Breast epithelium (tissue), 4 donors: ENCODE data around the gene MTUS2. TPM values are rescaled to one million over a fixed set of nuclear protein-coding genes. Genes with fewer than 3 reads are reported as not detected.

Experiments used
- DNase-seq, 2 donors: peaks; one replicate each; pipeline ENCODE4 v3.0.0-alpha.2; 2019; ENCODE audit warnings: low spot score in 2 of 2
- H3K27ac ChIP-seq, 2 donors: fragments of 200-600 bp; sonication (generic) in 1 of 2; one replicate each; pipeline ENCODE4 v1.5.1; 2016 to 2019; ENCODE audit warnings: mild to moderate bottlenecking in 1 of 2
- H3K27me3 ChIP-seq, 2 donors: fragments of 200-600 bp; sonication (generic) in 1 of 2; one replicate each; pipeline versions ENCODE4 v1.5.1 to v1.6.0; 2017 to 2019; ENCODE audit warnings: control low read depth in 1 of 2, mild to moderate bottlenecking in 1 of 2
- H3K36me3 ChIP-seq: fragments of 200-600 bp; one replicate; pipeline ENCODE4 v1.5.1; 2019
- H3K4me1 ChIP-seq, 2 donors: fragments of 200-600 bp; sonication (generic); one replicate each; pipeline ENCODE4 v1.5.1; 2016 to 2019; ENCODE audit warnings: control low read depth in 1 of 2
- H3K4me3 ChIP-seq, 3 donors: fragments of 200-600 bp; sonication (generic); 1 replicate in 2 of 3; 2 replicates in 1 of 3; pipeline ENCODE4 v1.5.1; 2016 to 2019; ENCODE audit warnings: mild to moderate bottlenecking in 3 of 3, moderate library complexity in 2 of 3
- H3K9me3 ChIP-seq, 2 donors: fragments of 200-600 bp; sonication (generic) in 1 of 2; one replicate each; pipeline ENCODE4 v1.5.1; 2016 to 2019; ENCODE audit warnings: control low read depth in 1 of 2
- POLR2A ChIP-seq: fragments of 450-650 bp; IDR thresholded peaks from one replicate; pipeline ENCODE4 v1.6.1; 2016; ENCODE audit warnings: antibody characterized with exemption, mild to moderate bottlenecking, moderate library complexity
- POLR2AphosphoS5 ChIP-seq, 3 donors: sonication (generic); formaldehyde crosslinking; IDR thresholded peaks; one replicate each; pipeline ENCODE4 v1.6.1; 2017; ENCODE audit warnings: antibody characterized with exemption in 3 of 3
- intact Hi-C: fragments of 100-400 bp; cut with DNase I; formaldehyde crosslinking; loops from one replicate; pipeline ENCODE4 v1.15.1; 2023; ENCODE audit warnings: low total_unique reads
- total RNA-seq, 3 donors: library from RNA; depleted of rRNA; stranded (reverse); fragments of >200 nt; gene quantifications; one replicate each; pipeline ENCODE4 v1.1.0, GENCODE V29; 2016
- TF ChIP-seq, protein P1 (sequence below), 3 donors: fragments of 450-650 bp; IDR thresholded peaks; one replicate each; pipeline ENCODE4 v1.5.1; 2016 to 2017; ENCODE audit warnings: antibody characterized with exemption in 3 of 3, mild to moderate bottlenecking in 3 of 3, moderate library complexity in 3 of 3

The MTUS2 gene
- total RNA-seq, 3 donors from 2014 or later = under 0.01 to 1.0 TPM; not detected in 1

- Histone ChIP-seq H3K4me3 (no peak overlapping the region), H3K4me1 (no peaks in the 10 kb centered on the region), H3K9me3 (no peaks in the 10 kb centered on the region), H3K36me3 (peaks cover 6% of the 10 kb centered on the region), H3K27ac (no peak overlapping the region), H3K27me3 (no peaks in the 10 kb centered on the region)
- DNase-seq = no peak
- no peak for TF ChIP-seq POLR2A
- no peak for TF ChIP-seq POLR2AphosphoS5 (IDR thresholded peaks at IDR 0.05)
- TF ChIP-seq, protein P1, sequence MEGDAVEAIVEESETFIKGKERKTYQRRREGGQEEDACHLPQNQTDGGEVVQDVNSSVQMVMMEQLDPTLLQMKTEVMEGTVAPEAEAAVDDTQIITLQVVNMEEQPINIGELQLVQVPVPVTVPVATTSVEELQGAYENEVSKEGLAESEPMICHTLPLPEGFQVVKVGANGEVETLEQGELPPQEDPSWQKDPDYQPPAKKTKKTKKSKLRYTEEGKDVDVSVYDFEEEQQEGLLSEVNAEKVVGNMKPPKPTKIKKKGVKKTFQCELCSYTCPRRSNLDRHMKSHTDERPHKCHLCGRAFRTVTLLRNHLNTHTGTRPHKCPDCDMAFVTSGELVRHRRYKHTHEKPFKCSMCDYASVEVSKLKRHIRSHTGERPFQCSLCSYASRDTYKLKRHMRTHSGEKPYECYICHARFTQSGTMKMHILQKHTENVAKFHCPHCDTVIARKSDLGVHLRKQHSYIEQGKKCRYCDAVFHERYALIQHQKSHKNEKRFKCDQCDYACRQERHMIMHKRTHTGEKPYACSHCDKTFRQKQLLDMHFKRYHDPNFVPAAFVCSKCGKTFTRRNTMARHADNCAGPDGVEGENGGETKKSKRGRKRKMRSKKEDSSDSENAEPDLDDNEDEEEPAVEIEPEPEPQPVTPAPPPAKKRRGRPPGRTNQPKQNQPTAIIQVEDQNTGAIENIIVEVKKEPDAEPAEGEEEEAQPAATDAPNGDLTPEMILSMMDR (IDR thresholded peaks at IDR 0.05) = no peak
- intact Hi-C loops = no loop called here
These were observed 705.6 kb downstream of the MTUS2 start for GRCh38 chr13:29525757-29526156.

- intact Hi-C loops = no loop called here
- Histone ChIP-seq H3K36me3 (peaks cover 6% of the 10 kb centered on the region), H3K27ac (no peak overlapping the region), H3K4me1 (no peaks in the 10 kb centered on the region), H3K9me3 (no peaks in the 10 kb centered on the region), H3K27me3 (no peaks in the 10 kb centered on the region), H3K4me3 (no peak overlapping the region)
- TF ChIP-seq, protein P1 (IDR thresholded peaks at IDR 0.05) = no peak
- TF ChIP-seq POLR2AphosphoS5 (IDR thresholded peaks at IDR 0.05) = no peak
- DNase-seq = no peak
These were observed 706.6 kb downstream of the MTUS2 start for GRCh38 chr13:29526741-29527140.

GRCh38 chr13:29527511-29527910 is 707.4 kb downstream of the MTUS2 start:
- H3K9me3 ChIP-seq = no peaks in the 10 kb centered on the region
- no peak for DNase-seq
- H3K4me3 ChIP-seq = no peak overlapping the region
- intact Hi-C loops = no loop called here
- no peak for TF ChIP-seq POLR2A
- no peak for TF ChIP-seq POLR2AphosphoS5 (IDR thresholded peaks at IDR 0.05)
- TF ChIP-seq, protein P1 (IDR thresholded peaks at IDR 0.05) = no peak
- H3K27me3 ChIP-seq = no peaks in the 10 kb centered on the region
- H3K4me1 ChIP-seq = no peaks in the 10 kb centered on the region
- no peak overlapping the region for H3K27ac ChIP-seq
- peaks cover 6% of the 10 kb centered on the region for H3K36me3 ChIP-seq

- Histone ChIP-seq H3K4me1 (no peaks in the 10 kb centered on the region), H3K27me3 (no peaks in the 10 kb centered on the region), H3K4me3 (no peak overlapping the region), H3K9me3 (no peaks in the 10 kb centered on the region), H3K27ac (no peak overlapping the region), H3K36me3 (peaks cover 6% of the 10 kb centered on the region)
- TF ChIP-seq, protein P1 (IDR thresholded peaks at IDR 0.05) = no peak
- TF ChIP-seq POLR2A = no peak
- TF ChIP-seq POLR2AphosphoS5 (IDR thresholded peaks at IDR 0.05) = no peak
- intact Hi-C loops = no loop called here
- DNase-seq = no peak
These were observed 707.8 kb downstream of the MTUS2 start for GRCh38 chr13:29527916-29528315.

DNA sequence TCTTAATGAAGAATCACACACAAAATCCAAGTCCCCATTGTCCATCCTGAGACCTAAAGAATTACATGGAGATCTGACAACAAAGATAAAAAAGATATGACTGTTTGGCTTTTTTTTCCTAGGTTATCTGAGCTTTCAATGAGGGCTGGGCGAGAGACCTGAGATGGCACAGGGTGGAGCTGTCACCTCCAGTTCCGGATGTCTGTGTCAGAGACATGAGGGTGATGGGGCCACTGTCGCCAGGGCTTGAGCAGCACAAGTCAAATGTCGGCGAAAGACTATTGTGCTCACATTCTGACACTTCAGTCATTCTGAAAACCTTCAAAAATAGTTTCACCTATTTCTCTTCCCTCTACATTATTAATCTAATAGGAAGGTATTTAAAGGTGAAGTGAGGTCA is 709.6 kb downstream of the MTUS2 start:
- H3K4me1 ChIP-seq = no peaks in the 10 kb centered on the region
- H3K4me3 ChIP-seq = no peak overlapping the region
- H3K36me3 ChIP-seq = peaks cover 6% of the 10 kb centered on the region
- no peak for TF ChIP-seq POLR2AphosphoS5 (IDR thresholded peaks at IDR 0.05)
- TF ChIP-seq, protein P1 (IDR thresholded peaks at IDR 0.05) = no peak
- TF ChIP-seq POLR2A = no peak
- no peak for DNase-seq
- intact Hi-C loops = no loop called here
- H3K27ac ChIP-seq = no peak overlapping the region
- no peaks in the 10 kb centered on the region for H3K9me3 ChIP-seq
- H3K27me3 ChIP-seq = no peaks in the 10 kb centered on the region
